Forelimb muscle (tissue), 1 donor: Measurements from ENCODE around the gene ERC2. TPM values are rescaled to one million over a fixed set of nuclear protein-coding genes. Genes with fewer than 3 reads are reported as not detected.
"Not testable (repeated sequence)": the region's sequence is repeated elsewhere in the genome, so short reads cannot be mapped to it uniquely, and the experiment has no call there.

Source experiments
- DNase-seq: peaks from one replicate; pipeline ENCODE4 v3.0.0-alpha.2; 2013; ENCODE audit warnings: low read depth
- polyA plus RNA-seq: library from polyadenylated mRNA; unstranded; fragments of 120-200 nt; gene quantifications from one replicate; pipeline ENCODE4 v1.2.1, GENCODE V29; 2013; ENCODE audit not compliant: insufficient read length

ERC2 gene
- polyA plus RNA-seq = 1.2 TPM

GRCh38 chr3:56468184-56469106 is at the start of gene ERC2:
Gene ERC2 (minus strand): TSS chr3:56468467.
- DNase-seq = no peak

DNA sequence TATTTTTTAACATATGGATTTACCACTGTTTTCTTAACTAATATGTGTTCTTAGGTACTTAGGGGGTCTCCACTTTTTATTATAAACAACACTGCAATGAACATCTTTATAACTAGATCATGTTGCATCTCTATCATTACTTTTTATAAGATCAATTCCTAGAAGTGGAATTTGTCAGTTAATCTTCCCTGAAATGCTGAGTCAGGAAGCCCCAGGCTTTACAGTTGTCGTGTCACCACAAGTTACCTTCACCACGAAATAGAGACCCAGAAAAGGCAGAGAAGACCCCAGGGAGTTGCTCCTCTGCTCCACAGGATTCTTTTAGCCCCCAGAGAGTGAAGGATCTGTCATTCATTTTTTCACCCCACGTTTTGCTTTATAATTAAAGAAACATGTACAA is 34.5 kb upstream of the ERC2 start:
- DNase-seq = no peak

- not testable (repeated sequence) for DNase-seq
Observed at GRCh38 chr3:56496376-56496775, 28.1 kb upstream of the ERC2 start.

DNA sequence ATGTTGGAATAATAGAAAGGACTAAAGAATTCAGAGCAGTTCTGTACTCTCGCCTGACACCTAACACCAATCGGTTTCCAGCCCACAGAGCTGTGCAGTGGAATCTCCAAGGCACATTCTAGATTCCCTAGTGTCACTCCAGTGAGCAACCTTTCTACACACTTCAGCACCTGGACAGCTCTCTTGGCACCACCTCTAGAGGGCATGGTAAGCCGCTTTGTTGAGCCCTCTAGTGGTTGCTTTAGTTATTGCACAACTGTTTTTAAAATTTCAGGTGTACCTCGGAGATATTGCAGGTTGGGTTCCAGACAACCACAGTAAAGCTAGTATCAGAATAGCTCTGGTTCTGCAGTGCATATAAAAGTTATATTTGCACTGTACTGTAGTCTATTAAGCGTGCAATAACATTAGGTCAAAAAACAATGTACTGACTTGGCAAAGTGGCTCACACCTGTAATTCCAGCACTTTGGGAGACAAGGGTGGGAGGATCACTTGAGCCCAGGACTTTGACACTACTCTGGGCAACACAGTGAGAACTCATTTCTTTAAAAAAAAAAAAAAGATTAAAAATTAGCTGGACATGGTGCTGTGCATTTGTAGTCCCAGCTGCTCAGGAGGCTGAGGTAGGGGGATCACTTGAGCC is 26.5 kb upstream of the ERC2 start:
- peak; percentile 79 for DNase-seq

- DNase-seq = no peak
Observed at GRCh38 chr3:56491566-56491965, 23.3 kb upstream of the ERC2 start.

DNA sequence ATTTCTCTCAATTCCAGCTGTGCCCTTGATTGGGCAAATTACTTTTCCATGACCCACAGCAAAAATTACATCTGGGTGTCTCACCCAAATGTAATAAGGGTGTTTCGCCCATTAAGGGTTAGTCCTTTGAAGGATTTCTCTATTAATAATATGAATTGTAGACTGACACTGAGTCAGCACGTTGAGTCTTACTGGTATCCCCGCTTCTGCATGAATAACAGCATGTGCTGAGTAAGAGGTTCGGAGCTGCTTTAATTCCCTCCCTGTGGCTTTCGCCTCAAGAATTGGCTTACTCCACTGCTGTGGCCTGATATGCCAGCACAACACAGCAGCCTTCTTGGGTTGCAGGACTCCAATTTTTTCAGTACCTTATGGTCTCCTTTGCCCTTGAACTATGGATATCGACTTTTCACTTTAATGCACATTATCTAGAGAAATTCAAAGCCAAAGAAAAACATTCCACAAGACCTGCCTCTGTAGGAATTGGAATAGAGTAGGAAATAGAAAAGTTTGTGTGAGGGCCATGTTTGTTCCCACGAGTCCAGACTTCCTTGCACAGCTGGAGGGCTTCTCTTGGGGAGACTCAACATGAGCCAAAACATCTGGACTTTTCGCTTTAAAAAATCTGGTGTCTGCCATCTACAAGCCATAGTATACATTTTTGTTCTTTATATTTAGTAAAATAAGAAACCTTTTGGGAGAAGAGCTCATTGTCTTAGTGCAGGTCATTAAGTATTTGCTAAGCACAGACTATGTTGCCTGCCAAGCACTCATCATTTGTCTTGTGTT is 20.7 kb upstream of the ERC2 start:
- DNase-seq = no peak

DNA sequence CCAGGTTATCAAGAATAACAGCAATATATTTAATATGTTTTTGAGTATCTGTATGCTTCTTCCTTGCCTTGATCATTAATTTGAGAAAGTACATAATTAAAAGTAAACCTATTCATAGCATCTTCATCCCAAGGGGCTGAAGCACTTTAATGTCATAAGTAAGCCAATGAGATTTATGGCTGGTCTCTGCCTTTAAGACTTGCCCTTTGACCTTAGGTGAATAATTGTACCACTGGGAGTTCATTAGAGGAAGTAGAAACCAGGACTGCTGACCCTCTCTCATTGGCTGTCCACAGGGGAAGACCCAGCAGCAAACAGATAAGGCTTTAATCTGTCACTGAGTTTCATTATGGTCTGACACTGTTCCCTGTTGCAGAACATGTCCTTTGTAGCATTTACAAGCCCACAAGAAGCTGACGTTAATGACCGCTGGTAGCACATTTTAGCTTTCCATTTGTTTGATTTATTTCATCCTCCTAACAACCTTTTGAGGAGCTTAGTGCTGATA is 16.3 kb upstream of the ERC2 start:
- no peak for DNase-seq

DNA sequence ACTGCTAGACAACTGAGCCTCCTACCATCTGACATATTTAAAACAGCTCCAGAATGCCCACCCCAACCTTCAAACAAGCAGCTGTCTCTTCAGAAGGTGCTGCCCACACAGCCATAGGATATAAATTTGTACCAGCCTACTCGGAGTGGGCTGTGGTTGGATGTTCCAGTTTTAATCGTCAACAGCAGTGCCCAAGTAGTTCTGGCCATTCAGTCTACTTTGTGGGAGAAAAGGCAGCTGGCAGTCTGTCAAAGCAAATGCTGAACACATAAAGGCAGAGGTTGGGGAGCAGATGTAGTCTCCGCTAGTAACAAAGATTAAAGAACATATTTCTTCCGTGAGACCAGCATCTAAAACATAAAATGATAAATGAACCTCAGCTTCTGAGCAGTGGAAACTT is 15.9 kb upstream of the ERC2 start:
- no peak for DNase-seq

DNA sequence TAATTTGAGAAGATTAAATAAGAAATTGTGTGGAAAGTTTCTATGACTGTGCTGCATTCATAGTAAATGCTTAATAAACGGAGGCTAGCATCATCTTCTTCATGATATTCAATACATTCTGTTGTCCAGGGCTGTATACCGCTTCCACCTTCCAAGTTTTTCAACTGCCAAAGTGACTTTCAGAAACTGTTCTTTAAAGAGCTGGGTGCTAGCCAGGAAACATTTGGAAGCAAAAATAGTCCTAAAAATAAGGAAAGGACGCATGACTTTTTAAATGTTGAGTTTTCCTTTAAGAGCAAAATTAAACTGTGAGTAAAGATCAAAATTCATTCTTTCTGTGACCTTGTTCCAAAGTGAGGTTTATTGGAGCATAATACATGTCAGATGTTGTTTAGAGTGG is 9.4 kb upstream of the ERC2 start:
- no peak for DNase-seq

- DNase-seq = no peak
Observed at GRCh38 chr3:56476771-56477170, 8.5 kb upstream of the ERC2 start.

GRCh38 chr3:56471771-56472170 is 3.5 kb upstream of the ERC2 start:
- no peak for DNase-seq

- DNase-seq = no peak
Observed at GRCh38 chr3:56469141-56469540, 874 bp upstream of the ERC2 start.

GRCh38 chr3:56467801-56468183 is 475 bp downstream of the ERC2 start:
- no peak for DNase-seq

DNA sequence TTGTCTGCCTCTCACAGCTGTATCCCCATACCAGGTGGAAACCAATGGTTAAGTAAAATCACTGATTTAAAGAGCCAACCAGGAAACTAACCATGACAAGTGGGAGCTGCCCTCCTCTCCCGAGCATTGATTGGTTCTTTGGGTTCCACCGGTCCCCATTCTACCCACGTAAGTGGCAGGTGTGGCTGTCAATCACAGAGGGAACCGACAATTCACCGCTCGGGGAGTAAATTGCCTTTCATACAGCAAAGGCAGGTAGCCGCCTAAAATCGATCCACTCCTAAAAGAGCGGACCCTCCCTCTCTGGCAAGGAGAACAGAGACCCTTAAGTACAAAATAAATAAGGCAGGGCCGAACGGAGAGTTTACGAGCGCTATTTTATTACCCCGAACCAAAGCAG is 1.2 kb downstream of the ERC2 start:
- no peak for DNase-seq

DNA sequence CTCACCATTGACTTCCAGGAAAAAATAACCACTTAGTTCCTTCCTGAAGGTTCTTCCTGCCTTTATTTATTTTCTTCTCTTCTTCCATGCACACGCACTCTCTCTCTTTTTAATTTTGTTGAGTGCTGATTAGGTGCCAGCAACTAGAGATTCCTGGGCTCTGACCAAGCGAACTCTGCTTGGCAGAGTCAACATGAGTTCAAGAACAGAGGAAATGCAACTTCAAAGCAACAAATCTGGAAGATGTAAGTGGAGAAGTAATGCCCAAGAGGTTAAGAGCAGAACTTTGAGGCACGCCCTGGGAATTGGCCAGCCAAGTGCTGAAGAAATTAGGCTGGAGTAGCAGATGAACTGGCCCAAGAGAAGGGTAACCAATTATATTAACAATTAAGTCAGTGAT is 8.5 kb downstream of the ERC2 start:
- DNase-seq = no peak

DNA sequence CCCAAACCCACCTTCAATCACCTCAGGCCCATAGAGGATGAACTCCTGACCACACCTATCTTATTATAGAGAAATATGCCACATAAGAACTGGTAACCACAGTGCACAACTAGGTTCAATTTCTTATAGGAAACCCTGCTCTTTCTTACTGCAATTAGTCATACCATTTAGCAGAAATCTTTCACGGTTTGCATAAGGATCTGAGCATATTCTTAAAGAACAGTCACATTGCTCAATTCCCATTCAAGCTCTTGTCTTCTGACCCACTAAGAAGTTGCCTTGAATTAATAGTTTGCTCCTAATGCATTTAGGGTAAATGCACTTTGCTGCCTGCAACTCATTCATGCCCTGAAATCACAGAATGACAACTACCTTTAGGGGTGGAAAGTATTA is 9.2 kb downstream of the ERC2 start:
- no peak for DNase-seq

DNA sequence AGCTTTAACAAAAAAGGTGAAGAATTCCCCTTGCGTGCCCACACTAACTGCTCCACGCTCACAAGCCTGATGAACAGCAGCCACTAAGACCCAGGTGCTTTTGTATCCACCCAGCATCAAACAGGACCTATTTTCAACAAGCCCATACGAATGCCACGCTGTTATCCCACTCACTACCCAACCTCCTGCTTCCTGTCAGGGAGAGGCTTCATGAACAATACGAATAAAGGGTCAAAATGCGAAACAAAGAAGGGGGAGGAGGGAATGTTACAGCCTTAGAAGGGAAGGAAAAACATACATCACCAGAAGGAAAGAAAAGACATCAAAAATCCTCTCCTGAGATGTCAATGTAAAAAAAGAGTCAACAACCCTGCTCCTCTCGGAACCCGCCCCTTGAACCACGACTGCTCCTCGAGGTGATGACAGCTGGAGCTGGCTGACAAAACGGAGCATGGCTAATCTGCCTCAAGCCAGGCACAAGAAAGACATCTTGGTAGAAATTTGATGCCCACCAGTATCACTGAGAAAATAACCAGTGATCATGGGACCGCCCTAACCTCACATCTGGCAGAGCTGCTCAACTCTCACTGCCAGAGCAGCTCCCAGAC is 9.7 kb downstream of the ERC2 start:
- no peak for DNase-seq

DNA sequence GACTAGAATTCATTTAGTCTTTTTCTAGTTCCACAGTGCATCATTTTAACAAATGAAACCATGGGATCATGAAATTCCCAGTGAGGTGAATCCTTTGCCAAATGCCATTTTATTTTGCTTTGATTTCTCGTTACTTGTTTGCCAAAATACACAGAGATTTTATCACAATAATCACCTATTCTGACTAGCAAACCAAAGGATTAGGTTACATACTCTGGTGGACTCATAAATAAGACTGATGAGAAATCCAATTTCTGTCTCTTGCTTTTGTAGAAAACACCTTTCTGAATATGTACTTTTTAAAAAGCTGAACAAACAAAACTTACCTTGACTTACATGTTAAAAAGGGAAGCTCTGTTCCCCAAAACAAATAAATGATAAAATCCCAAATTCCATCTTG is 12.2 kb downstream of the ERC2 start:
- no peak for DNase-seq

DNA sequence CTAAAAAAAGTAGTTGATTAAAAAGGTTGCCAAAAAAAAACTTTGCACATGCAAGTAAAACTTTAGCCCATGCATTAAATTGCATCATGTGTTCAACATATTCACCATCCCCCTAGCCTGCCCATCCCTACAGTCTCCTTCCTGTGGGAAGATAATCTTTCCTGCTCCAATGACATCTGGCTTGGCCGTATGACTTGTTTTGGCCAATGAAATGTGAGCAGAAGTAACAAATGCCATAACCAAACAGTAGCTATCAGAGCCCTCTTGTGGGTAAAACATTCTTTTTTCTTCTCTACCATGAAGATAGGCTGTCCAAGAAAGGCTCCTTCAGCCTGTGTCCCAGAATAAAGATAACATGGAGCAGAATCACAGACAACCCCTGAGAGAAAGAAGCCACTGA is 15.3 kb downstream of the ERC2 start:
- DNase-seq = no peak

GRCh38 chr3:56452085-56452484 is 16.2 kb downstream of the ERC2 start:
- DNase-seq = no peak

DNA sequence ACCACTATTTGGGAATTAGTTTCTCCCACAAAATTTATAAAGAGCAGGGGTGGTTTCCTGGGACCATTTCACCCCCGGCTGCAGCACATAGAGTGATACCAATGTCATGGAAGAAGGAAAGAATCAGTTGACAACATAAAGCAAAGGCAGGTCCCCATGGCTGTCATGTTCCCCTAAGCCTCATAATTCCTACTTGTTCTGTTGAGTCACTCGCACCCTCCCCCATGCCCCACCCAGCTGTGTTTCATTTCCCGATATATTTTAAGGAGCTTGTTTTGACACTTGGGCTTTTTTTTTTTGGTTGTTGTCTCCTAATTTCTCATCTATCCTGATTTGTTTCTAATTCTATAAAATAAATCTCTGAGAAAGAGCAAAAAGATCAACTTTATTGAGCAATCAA is 24.9 kb downstream of the ERC2 start:
- DNase-seq = no peak

- no peak for DNase-seq
Observed at GRCh38 chr3:56428667-56429066, 39.6 kb downstream of the ERC2 start.
